ENCODE data around the gene KCNC3.

KCNC3 gene

DNA sequence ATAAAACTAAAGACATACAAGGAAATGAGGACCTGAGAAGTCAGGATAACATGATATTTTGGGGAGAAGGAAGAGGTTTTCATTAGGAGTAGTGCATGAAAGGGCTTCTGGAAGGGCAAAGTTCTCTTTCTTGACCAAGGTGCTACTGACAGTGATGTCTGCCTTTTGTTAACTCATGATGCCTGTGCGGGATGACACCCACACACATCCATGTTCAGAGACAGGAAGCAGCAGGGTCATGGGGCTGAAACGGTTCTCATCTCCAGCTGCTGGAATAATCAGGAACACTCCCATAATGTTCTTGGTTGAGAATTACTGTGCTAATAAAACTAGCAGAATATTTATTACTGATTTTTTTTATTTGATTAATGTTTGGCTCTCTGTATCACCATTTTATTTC lies 29.1 kb downstream of the KCNC3 start:
- no peaks in the 10 kb centered on the region; the same call in 1 of the 2 replicates for H3K9me3 ChIP-seq (ENCODE audit: control insufficient read depth, insufficient read depth, low read depth, low read length)
- CTCF ChIA-PET: no interaction called here
- peaks cover 0 to 6% of the 10 kb centered on the region in 2 experiments; a peak in 2 of 3 replicates for H3K36me3 ChIP-seq (ENCODE audit: control insufficient read depth in 2 of 2, insufficient read depth in 1 of 2, low read length in 2 of 2)
- 0 out of 2 replicates have a peak, but pooled peaks cover 3% of the 10 kb centered on the region for H3K4me1 ChIP-seq (ENCODE audit: control insufficient read depth, insufficient read depth, low read length)
- POLR2A ChIA-PET: no interaction called here
- no peak overlapping the region for H3K4me3 ChIP-seq (ENCODE audit: low read depth, low read length)
- no peak overlapping the region for H3K27ac ChIP-seq (ENCODE audit: extremely low read depth, low read depth, low read length)
- peak; percentile 28; the same call in 1 of the 2 replicates for TF ChIP-seq ZFHX2 (tag by site-specific recombination; conservative IDR thresholded peaks at IDR 0.05)
- no peak for TF ChIP-seq MEIS1 (CRISPR knock-in tag; IDR thresholded peaks at IDR 0.05; ENCODE audit: borderline replicate concordance)

DNA sequence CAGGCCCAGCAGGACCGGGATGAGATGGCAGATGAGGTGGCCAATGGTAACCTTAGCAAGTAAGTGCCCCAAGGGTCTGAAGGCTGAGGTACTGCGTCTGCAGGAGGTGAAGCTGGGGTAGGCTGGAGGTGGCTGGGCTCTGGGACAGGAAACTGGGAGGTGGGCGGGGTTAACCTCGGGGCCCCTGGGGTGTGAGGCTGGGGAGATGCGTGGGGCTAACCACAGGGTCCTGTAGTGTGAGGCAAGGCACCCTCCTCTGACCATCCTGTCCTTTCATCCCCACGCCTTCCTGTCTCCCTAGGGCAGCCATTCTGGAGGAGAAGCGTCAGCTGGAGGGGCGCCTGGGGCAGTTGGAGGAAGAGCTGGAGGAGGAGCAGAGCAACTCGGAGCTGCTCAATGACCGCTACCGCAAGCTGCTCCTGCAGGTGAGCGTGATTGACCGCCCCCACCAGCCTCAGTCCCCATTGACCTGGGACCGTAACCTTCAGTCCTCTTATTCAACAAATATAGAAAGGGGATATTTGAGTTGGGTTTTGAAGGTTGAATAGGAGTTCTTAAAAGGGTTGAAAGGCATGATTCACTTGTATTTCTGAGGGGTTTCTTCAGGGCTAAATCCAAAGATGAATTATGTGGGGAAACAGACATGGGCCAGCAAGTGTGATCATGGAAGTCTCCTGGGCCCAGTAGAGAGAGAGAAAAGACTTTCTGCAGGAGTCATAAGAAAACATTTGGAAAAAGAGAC lies 35.7 kb downstream of the KCNC3 start:
- Histone ChIP-seq H3K4me1 (ENCODE audit: control insufficient read depth, insufficient read depth, low read length) (no peaks in the 10 kb centered on the region), H3K9me3 (ENCODE audit: control insufficient read depth, insufficient read depth, low read depth, low read length) (no peaks in the 10 kb centered on the region), H3K36me3 (ENCODE audit: control insufficient read depth in 2 of 2, insufficient read depth in 1 of 2, low read length in 2 of 2) (peaks cover 0 to 7% of the 10 kb centered on the region in 2 experiments; a peak in 2 of 3 replicates), H3K27ac (ENCODE audit: extremely low read depth, low read depth, low read length) (no peak overlapping the region), H3K4me3 (ENCODE audit: low read depth, low read length) (no peak overlapping the region)
- TF ChIP-seq ZFP3 (tag by site-specific recombination; IDR thresholded peaks at IDR 0.05; ENCODE audit: low read depth): peak; percentile 78
- TF ChIP-seq, protein P1, sequence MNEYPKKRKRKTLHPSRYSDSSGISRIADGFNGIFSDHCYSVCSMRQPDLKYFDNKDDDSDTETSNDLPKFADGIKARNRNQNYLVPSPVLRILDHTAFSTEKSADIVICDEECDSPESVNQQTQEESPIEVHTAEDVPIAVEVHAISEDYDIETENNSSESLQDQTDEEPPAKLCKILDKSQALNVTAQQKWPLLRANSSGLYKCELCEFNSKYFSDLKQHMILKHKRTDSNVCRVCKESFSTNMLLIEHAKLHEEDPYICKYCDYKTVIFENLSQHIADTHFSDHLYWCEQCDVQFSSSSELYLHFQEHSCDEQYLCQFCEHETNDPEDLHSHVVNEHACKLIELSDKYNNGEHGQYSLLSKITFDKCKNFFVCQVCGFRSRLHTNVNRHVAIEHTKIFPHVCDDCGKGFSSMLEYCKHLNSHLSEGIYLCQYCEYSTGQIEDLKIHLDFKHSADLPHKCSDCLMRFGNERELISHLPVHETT (tag by site-specific recombination; IDR thresholded peaks at IDR 0.05): no peak
- ChIA-PET CTCF (interaction anchor here (0.8 kb wide), 1 partner anchor 35 kb away, joined by 3 read pairs; no protein-coding TSS in a partner anchor), POLR2A (no interaction called here)

GRCh38 chr19:50292216-50292827 lies 36.9 kb downstream of the KCNC3 start:
- POLR2A ChIA-PET: interaction anchor here (0.6 kb wide), 1 partner anchor 25 kb away, joined by 3 read pairs; no protein-coding TSS in a partner anchor
- TF ChIP-seq EGR2 (tag by site-specific recombination; IDR thresholded peaks at IDR 0.05; ENCODE audit: low read depth) (peak; percentile 30; the same call in 1 of the 2 replicates), KLF1 (tag by site-specific recombination; IDR thresholded peaks at IDR 0.05) (peak; percentile 53), ZNF354C (tag by site-specific recombination; IDR thresholded peaks at IDR 0.05; ENCODE audit: borderline replicate concordance, low read depth) (no peak), KLF9 (tag by site-specific recombination; IDR thresholded peaks at IDR 0.05; ENCODE audit: low read depth) (peak; percentile 52; the same call in 1 of the 2 replicates), ZNF16 (tag by site-specific recombination; IDR thresholded peaks at IDR 0.05; ENCODE audit: low read depth) (peak; percentile 77), ZFHX2 (tag by site-specific recombination; conservative IDR thresholded peaks at IDR 0.05) (peak; percentile 50; the same call in 1 of the 2 replicates)
- Histone ChIP-seq H3K27ac (ENCODE audit: extremely low read depth, low read depth, low read length) (no peak overlapping the region), H3K4me1 (ENCODE audit: control insufficient read depth, insufficient read depth, low read length) (no peaks in the 10 kb centered on the region), H3K9me3 (ENCODE audit: control insufficient read depth, insufficient read depth, low read depth, low read length) (no peaks in the 10 kb centered on the region; the same call in 1 of the 2 replicates), H3K36me3 (ENCODE audit: control insufficient read depth in 2 of 2, insufficient read depth in 1 of 2, low read length in 2 of 2) (peaks cover 0 to 16% of the 10 kb centered on the region in 2 experiments; a peak in 2 of 3 replicates), H3K4me3 (ENCODE audit: low read depth, low read length) (no peak overlapping the region)
- CTCF ChIA-PET: interaction anchor here (0.6 to 0.9 kb wide), 2 partner anchors 24 to 38 kb away, joined by 4 to 7 read pairs; no protein-coding TSS in a partner anchor

DNA sequence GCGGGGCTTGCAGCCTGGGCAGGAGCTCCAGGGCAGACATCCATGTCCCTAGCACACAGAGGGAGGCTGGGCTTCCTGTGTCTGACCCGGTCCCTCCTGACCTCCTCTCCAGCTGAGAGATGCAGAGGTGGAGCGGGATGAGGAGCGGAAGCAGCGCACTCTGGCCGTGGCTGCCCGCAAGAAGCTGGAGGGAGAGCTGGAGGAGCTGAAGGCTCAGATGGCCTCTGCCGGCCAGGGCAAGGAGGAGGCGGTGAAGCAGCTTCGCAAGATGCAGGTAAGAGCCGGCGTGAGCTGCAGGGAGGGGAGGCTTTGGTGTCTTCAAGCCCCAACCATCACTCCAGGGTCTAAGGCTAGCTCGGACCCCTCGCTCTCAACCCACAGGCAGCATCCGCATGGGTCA lies 38.4 kb downstream of the KCNC3 start:
- H3K4me1 ChIP-seq (ENCODE audit: control insufficient read depth, insufficient read depth, low read length): no peaks in the 10 kb centered on the region
- no peak overlapping the region for H3K4me3 ChIP-seq (ENCODE audit: low read depth, low read length)
- TF ChIP-seq ATF2 (tag by site-specific recombination; IDR thresholded peaks at IDR 0.05; ENCODE audit: low read depth) (no peak), ZNF175 (tag by site-specific recombination; IDR thresholded peaks at IDR 0.05) (no peak), ZNF140 (tag by site-specific recombination; IDR thresholded peaks at IDR 0.05) (no peak), ZNF221 (tag by site-specific recombination; IDR thresholded peaks at IDR 0.05; ENCODE audit: borderline replicate concordance) (no peak), ZNF76 (tag by site-specific recombination; IDR thresholded peaks at IDR 0.05; ENCODE audit: borderline replicate concordance, low read depth) (no peak)
- TF ChIP-seq, protein P2, sequence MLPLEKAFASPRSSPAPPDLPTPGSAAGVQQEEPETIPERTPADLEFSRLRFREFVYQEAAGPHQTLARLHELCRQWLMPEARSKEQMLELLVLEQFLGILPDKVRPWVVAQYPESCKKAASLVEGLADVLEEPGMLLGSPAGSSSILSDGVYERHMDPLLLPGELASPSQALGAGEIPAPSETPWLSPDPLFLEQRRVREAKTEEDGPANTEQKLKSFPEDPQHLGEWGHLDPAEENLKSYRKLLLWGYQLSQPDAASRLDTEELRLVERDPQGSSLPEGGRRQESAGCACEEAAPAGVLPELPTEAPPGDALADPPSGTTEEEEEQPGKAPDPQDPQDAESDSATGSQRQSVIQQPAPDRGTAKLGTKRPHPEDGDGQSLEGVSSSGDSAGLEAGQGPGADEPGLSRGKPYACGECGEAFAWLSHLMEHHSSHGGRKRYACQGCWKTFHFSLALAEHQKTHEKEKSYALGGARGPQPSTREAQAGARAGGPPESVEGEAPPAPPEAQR (tag by site-specific recombination; IDR thresholded peaks at IDR 0.05): no peak
- H3K9me3 ChIP-seq (ENCODE audit: control insufficient read depth, insufficient read depth, low read depth, low read length): no peaks in the 10 kb centered on the region; the same call in 1 of the 2 replicates
- H3K36me3 ChIP-seq (ENCODE audit: control insufficient read depth in 2 of 2, insufficient read depth in 1 of 2, low read length in 2 of 2): peaks cover 0 to 27% of the 10 kb centered on the region in 2 experiments; a peak in 2 of 3 replicates
- H3K27ac ChIP-seq (ENCODE audit: extremely low read depth, low read depth, low read length): no peak overlapping the region
- ChIA-PET CTCF (interaction anchor here (0.8 kb wide), 1 partner anchor 127 kb away, joined by 4 read pairs; no protein-coding TSS in a partner anchor), POLR2A (no interaction called here)

Data from HEK293 (cell line).